AG10803 (cell line): ENCODE measurements around the gene TARP.

Experiments
- DNase-seq: peaks from one replicate; pipeline ENCODE4 v3.0.0; 2010; ENCODE audit warnings: low read depth
- H3K4me3 ChIP-seq: 2 replicates; pipeline ENCODE4 v1.5.1; 2011; ENCODE audit warnings: mild to moderate bottlenecking, low read length, control low read depth
- CTCF ChIP-seq: conservative IDR thresholded peaks from 2 replicates; pipeline ENCODE4 v1.5.1; 2011; ENCODE audit warnings: mild to moderate bottlenecking, low read length, control low read depth, inconsistent platforms

TARP gene

GRCh38 chr7:38310591-38311101 lies 37.2 kb upstream of the TARP start:
- TF ChIP-seq CTCF: no peak
- no peak overlapping the region for H3K4me3 ChIP-seq
- DNase-seq: no peak

- no peak for DNase-seq
- TF ChIP-seq CTCF: no peak
- no peak overlapping the region for H3K4me3 ChIP-seq
Observed at GRCh38 chr7:38309555-38309954, 36.1 kb upstream of the TARP start.

- no peak overlapping the region for H3K4me3 ChIP-seq
- DNase-seq: no peak
- TF ChIP-seq CTCF: no peak
Observed at GRCh38 chr7:38308140-38308539, 34.7 kb upstream of the TARP start.

- DNase-seq: no peak
- no peak overlapping the region for H3K4me3 ChIP-seq
- no peak for TF ChIP-seq CTCF
Observed at GRCh38 chr7:38307640-38308039, 34.2 kb upstream of the TARP start.

GRCh38 chr7:38306914-38307313 lies 33.5 kb upstream of the TARP start:
- no peak overlapping the region for H3K4me3 ChIP-seq
- no peak for TF ChIP-seq CTCF
- DNase-seq: no peak

- TF ChIP-seq CTCF: no peak
- no peak overlapping the region for H3K4me3 ChIP-seq
- peak; percentile 20 for DNase-seq
Observed at GRCh38 chr7:38306171-38306570, 32.7 kb upstream of the TARP start.

- TF ChIP-seq CTCF: no peak
- no peak for DNase-seq
- H3K4me3 ChIP-seq: no peak overlapping the region
Observed at GRCh38 chr7:38303866-38304265, 30.4 kb upstream of the TARP start.
